ENCODE data around the gene SAMM50.

SAMM50 gene

DNA sequence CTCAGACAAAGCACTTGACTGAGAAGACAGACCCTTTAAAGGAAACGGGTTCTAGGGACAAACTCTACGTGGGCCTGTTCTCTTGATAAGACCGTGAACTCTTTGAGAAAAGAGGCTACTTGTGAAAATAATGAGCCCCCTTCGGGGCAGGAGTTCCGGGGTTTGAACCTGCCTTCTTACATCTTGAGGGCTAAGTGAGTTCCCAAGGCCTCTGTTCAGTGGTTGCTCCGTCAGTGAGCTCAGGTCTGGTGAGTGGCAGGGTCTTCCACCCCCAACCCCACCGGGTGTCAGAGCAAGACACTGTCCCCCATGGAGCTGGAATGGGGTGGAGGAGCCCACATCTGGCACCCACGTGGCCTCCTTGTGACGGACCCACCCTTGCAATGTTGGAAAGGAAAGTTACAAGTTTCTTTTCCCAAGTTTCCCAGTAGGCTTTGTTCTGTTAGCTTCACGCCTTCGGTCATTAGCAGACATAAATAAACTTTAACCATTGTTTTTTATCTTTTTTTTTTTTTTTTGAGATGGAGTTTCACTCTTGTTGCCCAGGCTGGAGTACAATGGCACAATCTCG lies 6.3 kb upstream of the SAMM50 start:
- H3K9ac ChIP-seq (ENCODE audit: low read depth, low read length): no peak overlapping the region
- no peak overlapping the region for H3K27ac ChIP-seq (ENCODE audit: low read length)
- H3K4me1 ChIP-seq (ENCODE audit: insufficient read depth, low read length): peaks cover under 1% of the 10 kb centered on the region; the same call in 1 of the 2 replicates
- H3K27me3 ChIP-seq (ENCODE audit: insufficient read depth, low read length): no peaks in the 10 kb centered on the region
- H3K36me3 ChIP-seq (ENCODE audit: insufficient read depth, low read depth, low read length): peaks cover 38% of the 10 kb centered on the region
- no peaks in the 10 kb centered on the region for H3K9me3 ChIP-seq (ENCODE audit: insufficient read depth, low read depth, low read length)
- no peak overlapping the region for H3K4me3 ChIP-seq (ENCODE audit: low read length)

GRCh38 chr22:43951391-43951790 lies 3.9 kb upstream of the SAMM50 start:
- Histone ChIP-seq H3K27me3 (ENCODE audit: insufficient read depth, low read length) (no peaks in the 10 kb centered on the region), H3K4me3 (ENCODE audit: low read length) (no peak overlapping the region), H3K4me1 (ENCODE audit: insufficient read depth, low read length) (peaks cover 9% of the 10 kb centered on the region; the same call in 1 of the 2 replicates), H3K9me3 (ENCODE audit: insufficient read depth, low read depth, low read length) (no peaks in the 10 kb centered on the region), H3K36me3 (ENCODE audit: insufficient read depth, low read depth, low read length) (peaks cover 14% of the 10 kb centered on the region), H3K9ac (ENCODE audit: low read depth, low read length) (no peak overlapping the region), H3K27ac (ENCODE audit: low read length) (no peak overlapping the region)

- Histone ChIP-seq H3K4me1 (ENCODE audit: insufficient read depth, low read length) (peaks cover 13% of the 10 kb centered on the region; the same call in 1 of the 2 replicates), H3K27ac (ENCODE audit: low read length) (no peak overlapping the region), H3K27me3 (ENCODE audit: insufficient read depth, low read length) (no peaks in the 10 kb centered on the region), H3K36me3 (ENCODE audit: insufficient read depth, low read depth, low read length) (peaks cover 8% of the 10 kb centered on the region), H3K4me3 (ENCODE audit: low read length) (no peak overlapping the region), H3K9me3 (ENCODE audit: insufficient read depth, low read depth, low read length) (no peaks in the 10 kb centered on the region), H3K9ac (ENCODE audit: low read depth, low read length) (no peak overlapping the region)
Observed at GRCh38 chr22:43951966-43952365, 3.3 kb upstream of the SAMM50 start.

DNA sequence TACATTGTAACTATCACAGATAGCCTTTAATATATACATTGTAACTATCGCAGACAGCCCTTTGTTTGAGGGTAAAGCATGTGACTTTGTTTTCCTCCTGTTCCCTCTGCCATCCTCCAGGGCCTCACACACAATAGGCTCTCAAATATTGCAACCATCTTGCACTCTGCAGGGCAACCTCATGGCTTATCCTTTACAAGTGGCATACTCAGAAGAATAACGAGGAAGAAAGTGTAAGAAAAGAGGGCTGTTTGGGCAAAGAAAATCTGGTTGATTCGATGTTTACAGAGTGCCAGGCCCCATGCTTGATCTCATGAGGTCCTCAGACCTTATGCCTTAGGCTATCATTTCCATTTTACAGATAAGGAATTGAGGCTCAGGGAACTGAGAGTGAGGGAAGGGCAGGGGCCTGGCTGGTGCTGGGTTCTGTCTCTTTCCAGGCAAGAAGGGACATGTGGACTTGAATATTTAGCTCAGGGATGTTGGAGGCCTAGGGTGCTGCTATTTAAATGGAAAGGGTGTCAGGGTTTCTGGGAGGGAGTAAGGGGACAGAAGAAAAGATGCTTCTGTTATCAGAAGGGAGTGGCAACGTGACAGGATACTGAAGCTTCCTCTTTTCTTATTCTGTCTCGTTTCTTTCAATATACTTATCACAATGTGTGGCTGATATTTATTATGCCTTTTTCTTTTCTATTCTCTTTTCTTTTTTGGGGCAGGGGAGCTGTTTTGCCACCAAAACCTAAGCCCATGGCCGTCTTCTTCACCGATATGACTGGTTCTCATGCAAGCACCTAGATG lies 1.1 kb upstream of the SAMM50 start:
- Histone ChIP-seq H3K36me3 (ENCODE audit: insufficient read depth, low read depth, low read length) (no peaks in the 10 kb centered on the region), H3K4me1 (ENCODE audit: insufficient read depth, low read length) (peaks cover 13% of the 10 kb centered on the region; the same call in 1 of the 2 replicates), H3K9ac (ENCODE audit: low read depth, low read length) (peak overlapping the region; percentile 92), H3K27me3 (ENCODE audit: insufficient read depth, low read length) (no peaks in the 10 kb centered on the region), H3K27ac (ENCODE audit: low read length) (no peak overlapping the region), H3K4me3 (ENCODE audit: low read length) (peak overlapping the region; percentile 96), H3K9me3 (ENCODE audit: insufficient read depth, low read depth, low read length) (no peaks in the 10 kb centered on the region)

- Histone ChIP-seq H3K9ac (ENCODE audit: low read depth, low read length) (peak overlapping the region; percentile 92), H3K27me3 (ENCODE audit: insufficient read depth, low read length) (no peaks in the 10 kb centered on the region), H3K4me1 (ENCODE audit: insufficient read depth, low read length) (peaks cover 13% of the 10 kb centered on the region; the same call in 1 of the 2 replicates), H3K27ac (ENCODE audit: low read length) (no peak overlapping the region), H3K36me3 (ENCODE audit: insufficient read depth, low read depth, low read length) (no peaks in the 10 kb centered on the region), H3K4me3 (ENCODE audit: low read length) (peak overlapping the region; percentile 96), H3K9me3 (ENCODE audit: insufficient read depth, low read depth, low read length) (no peaks in the 10 kb centered on the region)
Observed at GRCh38 chr22:43955883-43956782, 891 bp downstream of the SAMM50 start.

GRCh38 chr22:43956805-43957463 lies 1.7 kb downstream of the SAMM50 start:
- H3K27me3 ChIP-seq (ENCODE audit: insufficient read depth, low read length): no peaks in the 10 kb centered on the region
- peaks cover 13% of the 10 kb centered on the region; the same call in 1 of the 2 replicates for H3K4me1 ChIP-seq (ENCODE audit: insufficient read depth, low read length)
- H3K9ac ChIP-seq (ENCODE audit: low read depth, low read length): no peak overlapping the region
- H3K36me3 ChIP-seq (ENCODE audit: insufficient read depth, low read depth, low read length): no peaks in the 10 kb centered on the region
- H3K27ac ChIP-seq (ENCODE audit: low read length): no peak overlapping the region
- peak overlapping the region; percentile 96 for H3K4me3 ChIP-seq (ENCODE audit: low read length)
- no peaks in the 10 kb centered on the region for H3K9me3 ChIP-seq (ENCODE audit: insufficient read depth, low read depth, low read length)

GRCh38 chr22:43957871-43958270 lies 2.6 kb downstream of the SAMM50 start:
- H3K27me3 ChIP-seq (ENCODE audit: insufficient read depth, low read length): no peaks in the 10 kb centered on the region
- H3K9ac ChIP-seq (ENCODE audit: low read depth, low read length): no peak overlapping the region
- H3K4me3 ChIP-seq (ENCODE audit: low read length): no peak overlapping the region
- H3K4me1 ChIP-seq (ENCODE audit: insufficient read depth, low read length): peaks cover 13% of the 10 kb centered on the region; the same call in 1 of the 2 replicates
- peaks cover under 1% of the 10 kb centered on the region; the same call in 1 of the 2 replicates for H3K36me3 ChIP-seq (ENCODE audit: insufficient read depth, low read depth, low read length)
- H3K9me3 ChIP-seq (ENCODE audit: insufficient read depth, low read depth, low read length): no peaks in the 10 kb centered on the region
- no peak overlapping the region for H3K27ac ChIP-seq (ENCODE audit: low read length)

DNA sequence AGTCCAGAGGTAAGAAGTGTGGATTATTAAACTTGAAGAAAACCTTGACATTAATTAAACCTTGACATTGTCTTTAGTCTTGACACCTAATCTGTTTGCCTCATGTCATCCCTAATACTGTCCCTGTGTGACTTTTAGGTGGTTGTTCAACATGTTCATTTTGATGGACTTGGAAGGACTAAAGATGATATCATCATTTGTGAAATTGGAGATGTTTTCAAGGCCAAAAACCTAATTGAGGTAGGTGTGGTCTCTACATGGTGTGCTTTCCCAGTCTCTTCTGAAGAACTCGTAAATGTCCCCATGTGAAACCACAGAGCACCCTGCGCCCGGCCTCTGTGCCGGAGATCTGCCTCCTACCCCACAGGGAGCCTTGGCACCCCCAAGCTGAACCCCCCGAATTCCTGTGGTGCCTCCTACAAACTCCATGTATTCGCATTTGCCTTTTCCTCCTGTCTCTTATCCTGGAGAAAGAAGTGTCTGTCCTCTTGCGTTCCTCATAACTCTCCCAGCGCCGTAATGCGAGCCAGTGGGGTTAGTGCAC lies 9.1 kb downstream of the SAMM50 start:
- Histone ChIP-seq H3K27ac (ENCODE audit: low read length) (no peak overlapping the region), H3K36me3 (ENCODE audit: insufficient read depth, low read depth, low read length) (peaks cover 63% of the 10 kb centered on the region), H3K9me3 (ENCODE audit: insufficient read depth, low read depth, low read length) (no peaks in the 10 kb centered on the region), H3K4me3 (ENCODE audit: low read length) (no peak overlapping the region), H3K27me3 (ENCODE audit: insufficient read depth, low read length) (no peaks in the 10 kb centered on the region), H3K4me1 (ENCODE audit: insufficient read depth, low read length) (no peaks in the 10 kb centered on the region), H3K9ac (ENCODE audit: low read depth, low read length) (no peak overlapping the region)

- H3K9me3 ChIP-seq (ENCODE audit: insufficient read depth, low read depth, low read length): no peaks in the 10 kb centered on the region
- no peak overlapping the region for H3K9ac ChIP-seq (ENCODE audit: low read depth, low read length)
- no peak overlapping the region for H3K4me3 ChIP-seq (ENCODE audit: low read length)
- H3K36me3 ChIP-seq (ENCODE audit: insufficient read depth, low read depth, low read length): peaks cover 86% of the 10 kb centered on the region
- no peaks in the 10 kb centered on the region for H3K27me3 ChIP-seq (ENCODE audit: insufficient read depth, low read length)
- no peaks in the 10 kb centered on the region for H3K4me1 ChIP-seq (ENCODE audit: insufficient read depth, low read length)
- H3K27ac ChIP-seq (ENCODE audit: low read length): no peak overlapping the region
Observed at GRCh38 chr22:43967069-43967468, 11.8 kb downstream of the SAMM50 start.

DNA sequence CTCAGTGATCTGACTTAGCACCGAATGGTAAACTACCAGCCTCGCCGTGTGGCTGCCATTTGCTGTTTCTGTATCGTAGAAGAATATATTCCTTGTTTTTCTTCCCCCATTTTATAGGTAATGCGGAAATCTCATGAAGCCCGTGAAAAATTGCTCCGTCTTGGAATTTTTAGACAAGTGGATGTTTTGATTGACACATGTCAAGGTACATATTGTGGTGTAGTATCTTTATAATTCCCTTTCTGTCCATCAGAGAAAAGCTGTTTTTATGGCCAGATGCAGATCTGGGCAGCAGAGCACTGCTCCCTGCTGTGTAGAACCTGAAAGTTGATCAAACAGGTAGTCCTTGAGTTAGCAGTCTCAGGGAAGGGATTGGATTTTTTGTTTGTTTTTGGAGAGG lies 13.4 kb downstream of the SAMM50 start:
- H3K4me1 ChIP-seq (ENCODE audit: insufficient read depth, low read length): no peaks in the 10 kb centered on the region
- H3K4me3 ChIP-seq (ENCODE audit: low read length): no peak overlapping the region
- no peaks in the 10 kb centered on the region for H3K27me3 ChIP-seq (ENCODE audit: insufficient read depth, low read length)
- no peaks in the 10 kb centered on the region for H3K9me3 ChIP-seq (ENCODE audit: insufficient read depth, low read depth, low read length)
- H3K27ac ChIP-seq (ENCODE audit: low read length): no peak overlapping the region
- H3K36me3 ChIP-seq (ENCODE audit: insufficient read depth, low read depth, low read length): peaks cover 94% of the 10 kb centered on the region
- no peak overlapping the region for H3K9ac ChIP-seq (ENCODE audit: low read depth, low read length)

Measured in iPS-20b (cell line).